Left hindlimb (tissue), 1 donor: Measurements from ENCODE around the gene MED20.
"Not testable (repeated sequence)": the region's sequence is repeated elsewhere in the genome, so short reads cannot be mapped to it uniquely, and the experiment has no call there.

Experiments
- DNase-seq: peaks from one replicate; pipeline ENCODE4 v3.0.0-alpha.2; 2018

MED20 gene, protein sequence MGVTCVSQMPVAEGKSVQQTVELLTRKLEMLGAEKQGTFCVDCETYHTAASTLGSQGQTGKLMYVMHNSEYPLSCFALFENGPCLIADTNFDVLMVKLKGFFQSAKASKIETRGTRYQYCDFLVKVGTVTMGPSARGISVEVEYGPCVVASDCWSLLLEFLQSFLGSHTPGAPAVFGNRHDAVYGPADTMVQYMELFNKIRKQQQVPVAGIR

DNA sequence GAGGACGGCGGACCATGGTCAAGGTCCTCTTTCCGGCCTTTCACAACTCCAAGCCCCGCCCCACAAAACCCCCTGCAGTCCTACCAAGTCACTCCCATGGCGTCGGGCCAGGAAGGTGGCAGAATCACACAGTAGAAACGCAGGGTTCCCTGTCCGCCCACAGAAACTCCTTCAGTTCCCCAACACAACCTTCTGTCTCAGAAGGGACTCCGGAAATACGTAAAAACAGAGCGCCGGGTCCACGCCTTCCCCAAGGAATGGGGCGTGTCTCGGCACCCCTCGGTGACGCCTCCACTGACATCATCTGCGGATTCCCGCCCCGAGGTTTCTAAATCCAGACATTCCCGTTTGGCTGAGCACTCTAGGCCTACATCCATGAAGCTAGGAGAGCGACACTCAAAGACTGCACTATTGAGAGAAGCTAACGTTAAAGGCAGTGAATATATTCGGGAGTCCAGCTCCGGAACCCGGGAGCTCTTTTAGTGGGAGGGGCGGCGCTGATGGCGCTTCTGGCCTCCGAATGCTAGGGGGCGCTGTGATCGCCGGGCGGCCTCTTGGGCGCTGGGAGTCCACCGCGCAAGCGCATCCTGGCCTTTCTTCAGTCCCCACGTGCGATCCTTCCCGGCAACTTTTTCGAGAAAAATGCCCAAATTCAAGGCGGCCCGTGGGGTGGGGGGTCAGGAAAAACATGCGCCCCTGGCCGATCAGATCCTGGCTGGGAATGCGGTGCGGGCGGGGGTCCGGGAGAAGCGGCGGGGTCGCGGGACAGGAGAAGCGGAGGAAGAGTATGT lies at the start of gene MED20, which contains the start of gene BYSL:
Gene MED20 (minus strand): TSS at position 219 of the 791 bp plus-strand sequence. CDS start 121 bp downstream, at position 98.
Gene BYSL (plus strand): TSS at position 579 of the 791 bp plus-strand sequence. CDS start 64 bp downstream, at position 643.
- DNase-seq = peak; percentile 95

DNA sequence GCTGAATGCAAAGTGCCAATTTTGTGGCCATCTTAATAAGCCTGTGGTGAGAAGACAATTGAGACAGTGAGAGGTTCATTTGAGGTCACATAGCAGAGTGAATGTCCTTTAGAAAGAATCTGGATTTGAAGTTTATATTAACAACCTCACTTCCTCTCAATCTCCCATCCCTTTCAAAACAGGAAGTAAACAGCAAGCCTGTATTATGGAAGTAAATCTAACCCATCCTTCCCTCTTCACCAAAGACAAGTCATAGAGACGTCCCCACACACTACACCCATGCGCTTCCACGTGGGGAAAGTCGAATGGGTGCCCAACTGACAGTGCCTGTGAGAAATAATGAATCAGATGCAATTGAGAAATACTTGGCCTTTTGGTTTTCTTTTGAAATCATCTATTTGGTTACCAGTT lies 49.5 kb upstream of the MED20 start:
- no peak for DNase-seq

GRCh38 chr6:41967312-41968287 lies 46.7 kb upstream of the MED20 start:
- no peak for DNase-seq

DNA sequence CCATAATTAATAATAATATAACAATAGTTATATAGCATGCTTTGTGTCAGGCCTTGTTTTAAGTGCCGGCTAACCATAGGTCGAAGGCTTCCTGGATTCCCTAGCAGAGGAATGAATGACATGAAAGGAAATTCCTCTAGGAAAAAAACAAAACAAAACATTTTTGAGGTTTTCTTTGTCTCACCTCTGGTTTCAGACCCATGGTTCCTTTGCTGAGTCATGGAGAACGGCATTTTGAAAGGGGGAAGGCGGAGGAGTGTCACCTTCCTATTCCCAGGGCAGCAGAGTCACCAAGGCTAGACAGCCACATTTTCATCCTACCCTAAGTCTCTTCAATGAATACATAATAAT lies 46.0 kb upstream of the MED20 start:
- DNase-seq = no peak

DNA sequence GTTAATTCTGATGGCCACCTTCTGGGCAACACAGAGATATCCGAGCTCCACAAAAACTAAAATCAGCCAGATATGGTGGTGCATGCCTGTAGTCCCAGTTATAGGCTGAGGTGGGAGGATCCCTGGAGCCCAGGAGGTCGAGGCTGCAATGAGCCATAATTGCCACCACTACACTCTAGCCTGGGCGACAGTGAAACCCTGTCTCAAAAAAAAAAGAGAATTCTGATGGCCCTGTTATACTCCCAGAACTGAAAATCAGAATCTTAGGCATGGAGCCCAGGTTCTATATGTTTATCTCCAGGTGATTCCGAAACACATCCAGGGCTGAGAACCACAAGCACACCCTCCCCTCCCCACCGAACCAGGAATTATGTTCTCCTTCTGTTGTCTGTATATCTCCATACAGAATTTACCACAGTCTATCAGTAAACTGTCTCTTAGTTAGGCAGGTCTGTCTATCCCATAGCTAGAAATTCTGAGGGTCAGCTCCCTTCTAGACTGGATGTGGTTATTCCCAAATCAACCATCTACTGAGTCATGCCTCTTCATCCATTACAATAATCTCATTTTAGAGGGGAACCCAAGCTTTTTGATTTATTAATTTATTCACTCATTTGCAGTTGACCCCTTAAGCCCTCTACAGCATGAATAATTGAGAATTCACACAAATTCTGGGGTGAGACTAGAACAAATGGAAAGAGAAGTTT lies 45.4 kb upstream of the MED20 start:
- DNase-seq = no peak

GRCh38 chr6:41965429-41966213 lies 44.7 kb upstream of the MED20 start:
- DNase-seq = no peak

DNA sequence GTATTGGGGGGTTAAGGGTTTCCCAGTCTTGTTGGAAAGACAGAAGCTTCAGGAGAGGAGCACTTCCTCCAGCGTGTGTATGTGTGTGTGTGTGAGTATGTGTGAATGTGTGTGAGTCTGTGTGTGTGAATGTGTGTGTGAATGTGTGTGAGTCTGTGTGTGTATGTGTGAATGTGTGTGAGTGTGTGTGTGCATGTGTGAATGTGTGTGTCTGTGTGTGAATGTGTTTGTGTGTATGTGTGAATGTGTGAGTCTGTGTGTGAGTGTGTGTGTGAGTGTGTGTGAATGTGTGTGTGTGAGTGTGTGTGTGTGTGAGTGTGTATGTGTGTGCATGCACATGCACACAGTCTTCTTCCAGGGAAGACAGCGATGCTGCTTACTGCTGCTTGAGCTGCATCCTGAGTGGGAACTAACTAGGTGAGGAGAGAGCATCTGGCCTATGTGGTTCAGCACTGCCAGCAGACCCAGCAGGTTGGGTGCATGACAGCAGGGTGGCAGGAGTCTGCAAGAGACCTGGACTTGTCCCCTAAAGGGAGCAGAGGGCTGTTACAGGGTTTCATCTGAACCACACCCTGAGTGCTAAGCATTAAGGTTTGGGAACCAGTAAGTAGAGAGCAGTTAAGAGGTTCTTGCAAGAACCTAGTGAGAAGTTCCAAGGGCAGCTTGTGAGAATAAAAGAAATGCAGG lies 43.4 kb upstream of the MED20 start:
- no peak for DNase-seq

GRCh38 chr6:41963371-41963770 lies 42.4 kb upstream of the MED20 start:
- no peak for DNase-seq

- no peak for DNase-seq
Observed at GRCh38 chr6:41960028-41960427, 39.1 kb upstream of the MED20 start.

DNA sequence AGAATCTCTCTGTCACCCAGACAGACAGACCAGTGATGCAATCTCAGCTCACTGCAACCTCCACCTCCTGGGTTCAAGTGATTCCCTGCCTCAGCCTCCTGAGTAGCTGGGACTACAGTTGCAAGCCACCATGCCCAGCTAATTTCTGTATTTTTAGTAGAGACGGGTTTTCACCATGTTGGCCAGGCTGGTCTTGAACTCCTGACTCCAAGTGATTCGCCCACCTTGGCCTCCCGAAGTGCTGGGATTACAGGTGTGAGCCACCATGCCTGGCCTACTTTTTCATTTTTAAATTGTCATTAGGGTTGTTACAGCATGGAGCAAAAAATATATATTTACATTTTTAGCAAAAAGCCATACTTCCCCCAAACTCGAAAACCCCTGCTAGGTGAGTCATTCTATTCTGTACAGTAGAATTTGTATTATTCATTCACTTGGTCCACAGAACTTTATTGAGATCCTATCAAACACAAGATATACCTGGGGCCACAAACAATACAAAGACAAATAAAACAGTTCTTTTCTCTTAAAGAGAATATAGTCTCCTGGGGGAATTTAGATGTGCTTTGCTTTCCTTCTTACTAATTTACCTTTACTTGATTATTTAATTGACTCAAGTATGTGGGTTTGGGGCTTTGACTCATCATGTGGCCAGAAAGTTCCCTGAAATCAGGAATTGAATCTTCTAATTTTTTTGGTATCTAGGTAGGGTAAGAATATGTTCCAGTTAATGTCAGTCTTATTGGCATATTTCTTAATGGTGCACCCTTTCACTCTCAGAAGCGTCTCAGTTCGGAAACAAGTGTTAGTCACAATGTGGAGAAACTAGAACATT lies 37.3 kb upstream of the MED20 start:
- DNase-seq = no peak

DNA sequence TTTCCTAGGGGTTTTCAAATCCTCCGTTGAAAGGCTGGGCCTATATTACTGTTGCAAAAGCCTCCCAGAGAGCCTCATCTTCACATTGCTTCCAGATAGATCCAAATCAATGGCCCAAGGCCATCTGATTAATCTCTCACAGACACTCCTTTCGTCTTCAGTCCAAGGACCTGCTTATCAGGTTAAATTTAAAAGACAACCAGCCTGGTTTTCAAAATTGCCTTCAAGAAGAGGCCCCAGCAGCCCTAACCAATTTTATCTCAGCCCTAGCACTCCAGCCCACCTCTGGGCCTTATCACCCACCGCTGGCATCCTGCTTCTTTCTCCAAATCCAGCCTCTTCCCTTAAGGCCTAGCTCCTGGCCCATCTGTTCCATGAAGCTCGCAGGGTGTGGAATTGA lies 36.2 kb upstream of the MED20 start:
- no peak for DNase-seq

DNA sequence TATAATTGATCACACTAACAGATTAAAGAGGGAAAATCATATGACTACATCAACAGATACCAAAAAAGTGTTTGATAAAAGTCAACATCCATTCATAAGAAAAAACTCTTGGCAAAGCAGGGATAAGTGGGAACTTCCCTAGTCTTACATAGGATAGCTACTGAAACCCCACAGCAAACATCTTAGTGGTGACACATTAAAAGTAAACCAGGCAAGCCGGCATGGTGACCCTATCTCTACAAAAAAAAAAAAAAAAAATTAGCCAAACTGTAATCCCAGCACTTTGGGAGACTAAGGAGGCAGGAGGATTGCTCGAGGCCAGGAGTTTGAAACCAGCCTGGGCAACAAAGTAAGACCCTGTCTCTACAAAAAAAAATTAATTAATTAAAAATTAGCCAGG lies 34.5 kb upstream of the MED20 start:
- no peak for DNase-seq

- no peak for DNase-seq
Observed at GRCh38 chr6:41954668-41955067, 33.7 kb upstream of the MED20 start.

DNA sequence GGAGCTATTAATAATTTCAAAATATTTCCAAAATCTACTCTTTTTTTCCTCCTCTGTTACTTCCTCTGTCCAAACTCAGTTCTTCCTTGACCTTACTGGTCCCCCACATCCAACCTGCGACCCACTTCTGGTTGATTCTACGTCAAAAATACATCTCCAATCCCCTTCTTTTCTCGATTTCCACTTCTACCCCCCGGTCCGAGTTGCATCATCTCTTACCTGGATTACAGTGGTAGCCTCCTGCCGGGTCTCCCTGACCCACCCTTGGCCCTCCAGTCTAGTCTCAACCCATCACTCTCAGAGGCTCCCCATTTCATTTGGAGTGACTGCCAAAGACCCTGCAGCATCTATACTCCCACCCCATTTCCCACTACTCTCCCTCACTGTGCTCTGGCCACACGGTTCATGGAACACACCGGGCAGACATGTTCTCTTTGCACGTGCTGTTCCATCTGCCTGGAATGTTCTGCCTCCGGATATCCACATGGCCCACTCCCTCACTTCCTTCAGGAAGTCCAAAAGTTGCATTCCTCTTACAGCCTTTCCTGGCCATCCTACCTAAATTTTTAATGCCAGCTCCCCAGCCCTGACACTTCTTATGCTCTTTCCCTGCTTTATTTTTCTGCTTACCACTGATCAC lies 26.8 kb upstream of the MED20 start:
- DNase-seq = no peak

GRCh38 chr6:41943456-41943855 lies 22.5 kb upstream of the MED20 start:
- DNase-seq = no peak

- DNase-seq = not testable (repeated sequence)
Observed at GRCh38 chr6:41942882-41943281, 21.9 kb upstream of the MED20 start.

DNA sequence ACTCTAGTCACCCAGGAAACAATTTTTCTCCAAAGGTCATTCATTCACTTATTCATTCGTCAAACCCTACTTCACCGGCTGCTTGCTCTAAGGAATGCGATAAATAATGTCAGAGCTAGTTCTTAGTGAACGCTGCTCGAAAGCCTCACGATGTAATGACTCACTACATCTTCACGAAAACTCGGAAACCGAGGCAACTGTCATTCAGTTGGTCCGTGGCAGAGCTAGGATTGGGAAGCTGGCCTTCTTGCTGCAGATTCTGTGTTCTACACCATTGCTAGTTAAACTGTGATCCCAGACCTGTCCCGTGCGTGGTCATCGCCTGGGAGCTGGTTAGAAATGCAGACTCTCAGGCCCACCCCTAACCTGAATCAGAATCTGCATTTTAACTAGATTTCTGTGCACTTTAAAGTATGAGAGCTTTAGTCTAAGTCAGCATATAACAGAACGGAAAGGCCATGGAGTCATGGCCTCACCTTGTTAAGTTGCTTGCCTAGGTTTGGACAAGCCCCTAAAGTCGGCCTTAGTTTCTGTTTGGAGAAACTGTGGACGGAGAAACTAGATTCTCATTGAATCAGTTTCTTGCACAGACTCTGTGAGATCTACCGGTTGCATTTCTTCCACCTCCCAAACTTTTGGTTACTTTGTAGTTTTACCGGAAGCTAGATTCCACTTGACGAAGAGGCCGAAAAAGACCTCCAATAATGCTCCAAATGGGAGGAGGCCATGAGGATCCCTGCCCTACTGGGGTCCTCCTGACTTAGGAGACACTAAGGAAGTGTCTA lies 21.3 kb upstream of the MED20 start:
- peak; percentile 48 for DNase-seq

- peak; percentile 93 for DNase-seq
Observed at GRCh38 chr6:41941280-41942066, 20.5 kb upstream of the MED20 start, which contains the start of gene CCND3. Gene CCND3 (minus strand): TSS chr6:41941808. CDS start chr6:41941649, 159 bp downstream.
